GM06990 (cell line): ENCODE measurements around the gene MMUT.
"Not testable (repeated sequence)": the region's sequence is repeated elsewhere in the genome, so short reads cannot be mapped to it uniquely, and the experiment has no call there.

Experiments
- DNase-seq: peaks from one replicate; pipeline ENCODE4 v3.0.0-alpha.2; 2011; ENCODE audit not compliant: insufficient read length; ENCODE audit errors: extremely low read depth
- H3K27me3 ChIP-seq: replicated peaks from 2 replicates; pipeline ENCODE4 v1.6.0; 2011; ENCODE audit warnings: low read length; ENCODE audit not compliant: control insufficient read depth, insufficient read depth
- H3K36me3 ChIP-seq: 2 replicates; pipeline ENCODE4 v1.5.1; 2011; ENCODE audit warnings: low read length; ENCODE audit not compliant: control insufficient read depth, insufficient read depth
- H3K4me3 ChIP-seq: replicated peaks from 2 replicates; pipeline ENCODE4 v1.5.1; 2011; ENCODE audit warnings: low read depth, mild to moderate bottlenecking, control low read depth, low read length
- CTCF ChIP-seq: IDR thresholded peaks from 2 replicates; pipeline ENCODE4 v1.5.1; 2011; ENCODE audit warnings: low read length, control low read depth, mild to moderate bottlenecking, inconsistent platforms; ENCODE audit not compliant: insufficient read depth, poor library complexity, severe bottlenecking

Gene MMUT

GRCh38 chr6:49401063-49401462 is 62.0 kb downstream of the MMUT start:
- H3K36me3 ChIP-seq: no peaks in the 10 kb centered on the region
- no peak overlapping the region for H3K4me3 ChIP-seq
- no peaks in the 10 kb centered on the region for H3K27me3 ChIP-seq
- no peak for DNase-seq
- no peak for TF ChIP-seq CTCF

GRCh38 chr6:49386667-49387508 is 76.2 kb downstream of the MMUT start:
- not testable (repeated sequence) for DNase-seq, H3K36me3 ChIP-seq, H3K4me3 ChIP-seq, H3K27me3 ChIP-seq

- no peak for DNase-seq
- TF ChIP-seq CTCF: no peak
- no peaks in the 10 kb centered on the region for H3K36me3 ChIP-seq
- H3K4me3 ChIP-seq: no peak overlapping the region
- H3K27me3 ChIP-seq: no peaks in the 10 kb centered on the region
Measured at GRCh38 chr6:49384904-49385303, 78.1 kb downstream of the MMUT start.
